Activated T-helper 17 cell treated with anti-CD3 and anti-CD28 coated beads, Interleukin-2, amount 50 U/mL, for 72 hours (primary cell): Measurements from ENCODE around the gene CDH13. TPM values are rescaled to one million over a fixed set of nuclear protein-coding genes. Genes with fewer than 3 reads are reported as not detected.

Experiments
- ATAC-seq: fragments of 150-1000 bp; cut with Tn5 transposase; replicated peaks from 2 replicates; pipeline ENCODE4 v1.10.0; 2021; ENCODE audit warnings: mild to moderate bottlenecking, moderate library complexity
- H3K27ac Mint-ChIP-seq: one replicate; pipeline ENCODE4 v1.8.0; 2022; ENCODE audit warnings: mixed read lengths
- H3K27me3 Mint-ChIP-seq: one replicate; pipeline ENCODE4 v1.8.0; 2022; ENCODE audit warnings: mixed read lengths
- H3K36me3 Mint-ChIP-seq: one replicate; pipeline ENCODE4 v1.8.0; 2022; ENCODE audit warnings: low read depth, mild to moderate bottlenecking, mixed read lengths
- H3K4me1 Mint-ChIP-seq: one replicate; pipeline ENCODE4 v1.8.0; 2022; ENCODE audit warnings: mixed read lengths
- H3K4me3 Mint-ChIP-seq: one replicate; pipeline ENCODE4 v1.8.0; 2022; ENCODE audit warnings: mild to moderate bottlenecking, mixed read lengths
- H3K9me3 Mint-ChIP-seq: one replicate; pipeline ENCODE4 v1.8.0; 2022; ENCODE audit warnings: mixed read lengths
- total RNA-seq, 2 donors: library from RNA; stranded (reverse); gene quantifications; one replicate each; pipeline ENCODE4 v1.2.3, GENCODE V29; 2022

Gene CDH13
- total RNA-seq, 2 donors from 2014 or later: not detected

- H3K9me3 Mint-ChIP-seq: no peaks in the 10 kb centered on the region
- peaks cover 18% of the 10 kb centered on the region for H3K27me3 Mint-ChIP-seq
- no peak overlapping the region for H3K27ac Mint-ChIP-seq
- no peak overlapping the region for H3K4me3 Mint-ChIP-seq
- H3K4me1 Mint-ChIP-seq: no peaks in the 10 kb centered on the region
- no peak for ATAC-seq
- no peaks in the 10 kb centered on the region for H3K36me3 Mint-ChIP-seq
Observed at GRCh38 chr16:83266848-83267553, 640.2 kb downstream of the CDH13 start.

- no peaks in the 10 kb centered on the region for H3K9me3 Mint-ChIP-seq
- H3K27ac Mint-ChIP-seq: no peak overlapping the region
- H3K4me1 Mint-ChIP-seq: no peaks in the 10 kb centered on the region
- no peak for ATAC-seq
- no peaks in the 10 kb centered on the region for H3K36me3 Mint-ChIP-seq
- peaks cover 21% of the 10 kb centered on the region for H3K27me3 Mint-ChIP-seq
- H3K4me3 Mint-ChIP-seq: no peak overlapping the region
Observed at GRCh38 chr16:83268169-83268568, 641.4 kb downstream of the CDH13 start.

- no peaks in the 10 kb centered on the region for H3K4me1 Mint-ChIP-seq
- H3K4me3 Mint-ChIP-seq: no peak overlapping the region
Observed at GRCh38 chr16:83269048-83269447, 642.3 kb downstream of the CDH13 start.

GRCh38 chr16:83269541-83269940 is 642.8 kb downstream of the CDH13 start:
- Mint-ChIP-seq H3K4me1 (no peaks in the 10 kb centered on the region), H3K27me3 (peaks cover 21% of the 10 kb centered on the region), H3K4me3 (no peak overlapping the region), H3K9me3 (no peaks in the 10 kb centered on the region), H3K36me3 (no peaks in the 10 kb centered on the region), H3K27ac (no peak overlapping the region)
- ATAC-seq: no peak

More at GRCh38 chr16:83269048-83269447, 642.3 kb downstream of the CDH13 start:
- ATAC-seq: no peak
- H3K9me3 Mint-ChIP-seq: no peaks in the 10 kb centered on the region
- H3K27me3 Mint-ChIP-seq: peaks cover 21% of the 10 kb centered on the region
- H3K27ac Mint-ChIP-seq: no peak overlapping the region
- no peaks in the 10 kb centered on the region for H3K36me3 Mint-ChIP-seq

GRCh38 chr16:83270061-83270460 is 643.3 kb downstream of the CDH13 start:
- Mint-ChIP-seq H3K4me3 (no peak overlapping the region), H3K36me3 (no peaks in the 10 kb centered on the region), H3K4me1 (no peaks in the 10 kb centered on the region), H3K27me3 (peaks cover 21% of the 10 kb centered on the region), H3K9me3 (no peaks in the 10 kb centered on the region), H3K27ac (no peak overlapping the region)
- no peak for ATAC-seq

- no peak overlapping the region for H3K27ac Mint-ChIP-seq
Observed at GRCh38 chr16:83270640-83271039, 643.9 kb downstream of the CDH13 start.

GRCh38 chr16:83271123-83271522 is 644.4 kb downstream of the CDH13 start:
- no peak for ATAC-seq

More at GRCh38 chr16:83270640-83271039, 643.9 kb downstream of the CDH13 start:
- Mint-ChIP-seq H3K9me3 (no peaks in the 10 kb centered on the region), H3K27me3 (peaks cover 21% of the 10 kb centered on the region), H3K4me3 (no peak overlapping the region), H3K36me3 (no peaks in the 10 kb centered on the region), H3K4me1 (no peaks in the 10 kb centered on the region)
- no peak for ATAC-seq

GRCh38 chr16:83271970-83272575 is 645.3 kb downstream of the CDH13 start:
- H3K36me3 Mint-ChIP-seq: no peaks in the 10 kb centered on the region
- no peak overlapping the region for H3K4me3 Mint-ChIP-seq
- H3K9me3 Mint-ChIP-seq: no peaks in the 10 kb centered on the region
- no peaks in the 10 kb centered on the region for H3K4me1 Mint-ChIP-seq
- H3K27me3 Mint-ChIP-seq: peaks cover 21% of the 10 kb centered on the region
- no peak for ATAC-seq
- no peak overlapping the region for H3K27ac Mint-ChIP-seq

More at GRCh38 chr16:83271123-83271522, 644.4 kb downstream of the CDH13 start:
- Mint-ChIP-seq H3K27me3 (peaks cover 21% of the 10 kb centered on the region), H3K27ac (no peak overlapping the region), H3K4me3 (no peak overlapping the region), H3K4me1 (no peaks in the 10 kb centered on the region), H3K9me3 (no peaks in the 10 kb centered on the region), H3K36me3 (no peaks in the 10 kb centered on the region)

GRCh38 chr16:83272843-83273242 is 646.1 kb downstream of the CDH13 start:
- Mint-ChIP-seq H3K4me3 (no peak overlapping the region), H3K36me3 (no peaks in the 10 kb centered on the region), H3K27ac (no peak overlapping the region), H3K4me1 (no peaks in the 10 kb centered on the region), H3K9me3 (no peaks in the 10 kb centered on the region), H3K27me3 (peaks cover 18% of the 10 kb centered on the region)
- ATAC-seq: no peak

- H3K27ac Mint-ChIP-seq: no peak overlapping the region
- no peaks in the 10 kb centered on the region for H3K36me3 Mint-ChIP-seq
- H3K4me3 Mint-ChIP-seq: no peak overlapping the region
- H3K9me3 Mint-ChIP-seq: no peaks in the 10 kb centered on the region
- no peak for ATAC-seq
- no peaks in the 10 kb centered on the region for H3K4me1 Mint-ChIP-seq
- peaks cover 18% of the 10 kb centered on the region for H3K27me3 Mint-ChIP-seq
Observed at GRCh38 chr16:83273504-83274173, 646.9 kb downstream of the CDH13 start.

- Mint-ChIP-seq H3K27me3 (no peaks in the 10 kb centered on the region), H3K4me1 (no peaks in the 10 kb centered on the region), H3K4me3 (no peak overlapping the region), H3K9me3 (no peaks in the 10 kb centered on the region), H3K36me3 (no peaks in the 10 kb centered on the region), H3K27ac (no peak overlapping the region)
- ATAC-seq: no peak
Observed at GRCh38 chr16:83279251-83279650, 652.5 kb downstream of the CDH13 start.

GRCh38 chr16:83285921-83286320 is 659.2 kb downstream of the CDH13 start:
- no peak overlapping the region for H3K4me3 Mint-ChIP-seq
- ATAC-seq: no peak
- H3K36me3 Mint-ChIP-seq: no peaks in the 10 kb centered on the region
- H3K27ac Mint-ChIP-seq: no peak overlapping the region
- H3K9me3 Mint-ChIP-seq: no peaks in the 10 kb centered on the region
- H3K27me3 Mint-ChIP-seq: no peaks in the 10 kb centered on the region
- H3K4me1 Mint-ChIP-seq: no peaks in the 10 kb centered on the region

GRCh38 chr16:83296505-83296904 is 669.7 kb downstream of the CDH13 start:
- Mint-ChIP-seq H3K36me3 (no peaks in the 10 kb centered on the region), H3K27ac (no peak overlapping the region), H3K4me1 (no peaks in the 10 kb centered on the region), H3K4me3 (no peak overlapping the region), H3K9me3 (no peaks in the 10 kb centered on the region), H3K27me3 (no peaks in the 10 kb centered on the region)
- no peak for ATAC-seq

GRCh38 chr16:83298541-83298940 is 671.8 kb downstream of the CDH13 start:
- H3K4me3 Mint-ChIP-seq: no peak overlapping the region
- no peak overlapping the region for H3K27ac Mint-ChIP-seq
- no peak for ATAC-seq
- H3K27me3 Mint-ChIP-seq: peaks cover 7% of the 10 kb centered on the region
- H3K4me1 Mint-ChIP-seq: no peaks in the 10 kb centered on the region
- no peaks in the 10 kb centered on the region for H3K36me3 Mint-ChIP-seq
- no peaks in the 10 kb centered on the region for H3K9me3 Mint-ChIP-seq

- ATAC-seq: no peak
- Mint-ChIP-seq H3K4me1 (no peaks in the 10 kb centered on the region), H3K36me3 (no peaks in the 10 kb centered on the region), H3K9me3 (no peaks in the 10 kb centered on the region), H3K27me3 (peaks cover 16% of the 10 kb centered on the region), H3K4me3 (no peak overlapping the region), H3K27ac (no peak overlapping the region)
Observed at GRCh38 chr16:83300326-83300725, 673.6 kb downstream of the CDH13 start.
